CD4-positive, alpha-beta T cell (primary cell): ENCODE results near the gene ASS1. TPM values are rescaled to one million over a fixed set of nuclear protein-coding genes. Genes with fewer than 3 reads are reported as not detected.

ENCODE experiments used
- ATAC-seq: fragments of 200-7000 bp; cut with Tn5 transposase; one replicate; pipeline ENCODE4 v1.10.0; 2022; ENCODE audit warnings: mild to moderate bottlenecking; ENCODE audit not compliant: poor library complexity
- CTCF ChIA-PET: fragments of 350-600 bp; sonication (Branson Sonifier 250); formaldehyde crosslinking; loops from one replicate; lab custom pipeline; 2021; ENCODE audit warnings: antibody characterized with exemption, inconsistent platforms; lab: Charles Lee
- POLR2A ChIA-PET: fragments of 350-600 bp; sonication (Branson Sonifier 250); formaldehyde crosslinking; loops from one replicate; lab custom pipeline; 2021; ENCODE audit warnings: antibody characterized with exemption, inconsistent platforms; lab: Charles Lee
- DNase-seq, 14 experiments: peaks; one replicate each; pipeline ENCODE4 v3.0.0-alpha.2; 2013 to 2020; ENCODE audit warnings: mixed read lengths in 2 of 14
- H3K27ac ChIP-seq, 2 donors: one replicate each; pipeline versions ENCODE4 v1.5.1 to v1.7.0; 2013; ENCODE audit warnings: low read length in 2 of 2, low read depth in 1 of 2, mild to moderate bottlenecking in 1 of 2
- H3K27me3 ChIP-seq, 2 experiments: 1 replicate in 1 of 2; 2 replicates in 1 of 2; pipeline versions ENCODE4 v1.6.1 to v1.7.0; 2013; ENCODE audit warnings: low read length in 2 of 2, control low read depth in 1 of 2, mild to moderate bottlenecking in 1 of 2, moderate library complexity in 1 of 2; ENCODE audit not compliant: insufficient read depth in 2 of 2, control insufficient read depth in 1 of 2
- H3K36me3 ChIP-seq: one replicate; pipeline ENCODE4 v1.6.1; 2013; ENCODE audit warnings: low read length, control low read depth; ENCODE audit not compliant: insufficient read depth
- H3K4me1 ChIP-seq: one replicate; pipeline ENCODE4 v1.6.1; 2013; ENCODE audit warnings: low read length, control low read depth; ENCODE audit not compliant: insufficient read depth
- H3K4me3 ChIP-seq: one replicate; pipeline ENCODE4 v1.5.1; 2013; ENCODE audit warnings: mild to moderate bottlenecking, low read length, moderate library complexity
- H3K9me3 ChIP-seq, 2 experiments: 1 replicate in 1 of 2; 2 replicates in 1 of 2; pipeline versions ENCODE4 v1.6.1 to v1.7.0; 2013; ENCODE audit warnings: low read length in 2 of 2, mild to moderate bottlenecking in 2 of 2, control low read depth in 1 of 2, moderate library complexity in 1 of 2; ENCODE audit not compliant: control insufficient read depth in 1 of 2, insufficient read depth in 1 of 2
- H3K27ac Mint-ChIP-seq: one replicate; pipeline ENCODE4 v1.8.0; 2020; ENCODE audit warnings: mixed read lengths
- H3K27me3 Mint-ChIP-seq: one replicate; pipeline ENCODE4 v1.8.0; 2021; ENCODE audit warnings: mixed read lengths
- H3K36me3 Mint-ChIP-seq: one replicate; pipeline ENCODE4 v1.8.0; 2021; ENCODE audit warnings: low read depth, mixed read lengths
- H3K4me1 Mint-ChIP-seq: one replicate; pipeline ENCODE4 v1.8.0; 2021; ENCODE audit warnings: low read depth, mixed read lengths
- H3K4me3 Mint-ChIP-seq: one replicate; pipeline ENCODE4 v1.8.0; 2020; ENCODE audit warnings: mild to moderate bottlenecking, mixed read lengths
- H3K9me3 Mint-ChIP-seq: one replicate; pipeline ENCODE4 v1.8.0; 2020; ENCODE audit warnings: mixed read lengths
- intact Hi-C, 2 experiments: fragments of 100-400 bp; cut with DNase I in 1 of 2; cut with micrococcal nuclease in 1 of 2; formaldehyde crosslinking; loops; one replicate each; pipeline versions ENCODE4 v1.15.1 to v1.9.0; 2023 to 2025; cut with DNase I, micrococcal nuclease
- total RNA-seq, 174 experiments: library from RNA in 2 of 174; stranded (reverse) in 2 of 174; gene quantifications; one replicate each; pipeline ENCODE4 v1.2.3 and lab custom pipeline; 2021 to 2026
- TF ChIP-seq, protein P1 (sequence below): fragments of 200-600 bp; IDR thresholded peaks from one replicate; pipeline ENCODE4 v1.8.0; 2022; ENCODE audit warnings: antibody characterized with exemption, mild to moderate bottlenecking

The ASS1 gene
- total RNA-seq, 2 experiments from 2014 or later = not detected

DNA sequence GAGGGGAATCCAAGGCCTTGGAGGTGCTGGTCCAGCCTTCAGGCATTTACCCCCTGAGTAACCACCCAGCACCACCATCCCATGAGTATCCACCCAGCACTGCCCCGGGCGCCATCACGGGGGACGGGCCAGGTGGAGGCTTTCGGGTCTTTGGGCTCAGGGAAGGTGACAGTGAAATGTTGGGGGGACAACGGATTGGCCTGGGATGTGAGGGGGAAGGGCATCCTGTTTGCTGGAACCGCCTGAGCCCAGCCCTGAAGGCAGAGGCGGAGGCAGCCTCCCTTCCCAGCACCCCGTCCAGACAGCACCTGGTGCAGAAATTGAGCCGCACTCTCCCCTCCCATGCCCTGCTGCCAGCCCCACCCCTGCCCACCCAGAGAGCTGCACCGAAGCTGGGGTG lies 17.0 kb downstream of the ASS1 start:
- no peak overlapping the region for H3K4me3 Mint-ChIP-seq
- ChIA-PET POLR2A (no interaction called here), CTCF (interaction anchor here (1.2 kb wide), 1 partner anchor 221 kb away, joined by 3 read pairs; no protein-coding TSS in a partner anchor)
- ATAC-seq (no peak), DNase-seq (no peak)
- H3K27me3 Mint-ChIP-seq = peaks cover 33% of the 10 kb centered on the region
- no peak overlapping the region for H3K27ac ChIP-seq
- H3K4me1 ChIP-seq = peaks cover 4% of the 10 kb centered on the region
- H3K4me3 ChIP-seq = no peak overlapping the region
- no peaks in the 10 kb centered on the region for H3K36me3 Mint-ChIP-seq
- peaks cover 24 to 30% of the 10 kb centered on the region in 2 experiments for H3K27me3 ChIP-seq
- TF ChIP-seq, protein P1, sequence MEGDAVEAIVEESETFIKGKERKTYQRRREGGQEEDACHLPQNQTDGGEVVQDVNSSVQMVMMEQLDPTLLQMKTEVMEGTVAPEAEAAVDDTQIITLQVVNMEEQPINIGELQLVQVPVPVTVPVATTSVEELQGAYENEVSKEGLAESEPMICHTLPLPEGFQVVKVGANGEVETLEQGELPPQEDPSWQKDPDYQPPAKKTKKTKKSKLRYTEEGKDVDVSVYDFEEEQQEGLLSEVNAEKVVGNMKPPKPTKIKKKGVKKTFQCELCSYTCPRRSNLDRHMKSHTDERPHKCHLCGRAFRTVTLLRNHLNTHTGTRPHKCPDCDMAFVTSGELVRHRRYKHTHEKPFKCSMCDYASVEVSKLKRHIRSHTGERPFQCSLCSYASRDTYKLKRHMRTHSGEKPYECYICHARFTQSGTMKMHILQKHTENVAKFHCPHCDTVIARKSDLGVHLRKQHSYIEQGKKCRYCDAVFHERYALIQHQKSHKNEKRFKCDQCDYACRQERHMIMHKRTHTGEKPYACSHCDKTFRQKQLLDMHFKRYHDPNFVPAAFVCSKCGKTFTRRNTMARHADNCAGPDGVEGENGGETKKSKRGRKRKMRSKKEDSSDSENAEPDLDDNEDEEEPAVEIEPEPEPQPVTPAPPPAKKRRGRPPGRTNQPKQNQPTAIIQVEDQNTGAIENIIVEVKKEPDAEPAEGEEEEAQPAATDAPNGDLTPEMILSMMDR = no peak
- H3K36me3 ChIP-seq = no peaks in the 10 kb centered on the region
- H3K9me3 Mint-ChIP-seq = no peaks in the 10 kb centered on the region
- H3K4me1 Mint-ChIP-seq = no peaks in the 10 kb centered on the region
- no peak overlapping the region for H3K27ac Mint-ChIP-seq
- H3K9me3 ChIP-seq = peaks cover 0 to 13% of the 10 kb centered on the region in 2 experiments
- intact Hi-C loops = loop anchor here (1.0 to 5.0 kb wide), 5 partner anchors 221 to 586 kb away; no protein-coding TSS in a partner anchor

DNA sequence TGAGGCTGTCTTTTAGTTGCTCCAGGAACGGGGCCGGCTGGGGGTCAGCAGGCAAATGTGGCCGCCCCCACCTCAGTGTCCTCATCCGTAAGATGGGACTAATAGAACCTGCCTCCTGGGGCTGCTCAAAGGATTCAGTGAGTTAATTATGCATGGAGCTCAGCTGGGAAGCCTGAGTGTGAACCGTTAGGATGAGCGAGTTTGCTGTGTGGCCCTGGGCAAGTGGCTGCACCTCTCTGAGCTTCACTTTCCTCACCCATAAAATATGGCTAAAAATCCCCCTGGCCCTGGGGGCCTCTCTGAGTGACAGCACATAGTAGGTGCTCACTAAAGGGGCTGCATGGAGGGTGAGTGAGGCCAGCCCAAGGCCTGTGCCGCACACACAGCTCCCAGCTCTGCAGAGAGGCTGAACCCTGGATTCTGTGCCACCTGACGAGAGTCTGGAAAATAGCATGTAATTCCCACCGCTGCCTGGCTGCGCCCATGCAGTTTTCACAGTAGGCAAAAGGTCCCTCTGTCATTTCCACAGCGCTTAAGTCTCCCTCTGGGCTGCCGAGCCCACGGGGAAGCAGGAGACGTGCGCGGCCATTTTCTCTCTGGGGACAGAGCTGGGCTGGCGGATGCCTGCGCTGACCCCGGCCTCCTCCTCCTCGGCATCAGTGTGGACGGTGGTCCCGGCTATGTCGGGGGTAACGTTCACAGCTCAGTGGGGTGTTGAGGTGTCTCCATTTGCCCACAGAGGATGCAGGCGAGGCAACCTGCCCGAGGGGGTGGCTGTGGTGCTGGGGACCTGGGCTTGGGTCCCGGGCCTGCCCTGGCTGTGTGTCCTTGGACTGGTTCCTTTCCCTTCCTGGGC lies 18.2 kb downstream of the ASS1 start:
- DNase-seq = no peak
- H3K36me3 ChIP-seq = no peaks in the 10 kb centered on the region
- H3K4me3 ChIP-seq = no peak overlapping the region
- H3K27ac Mint-ChIP-seq = no peak overlapping the region
- H3K36me3 Mint-ChIP-seq = no peaks in the 10 kb centered on the region
- peaks cover 0 to 15% of the 10 kb centered on the region in 2 experiments for H3K9me3 ChIP-seq
- intact Hi-C loops = loop anchor here in 1 of 2 experiments (5.0 kb wide), 1 partner anchor 584 kb away; no protein-coding TSS in a partner anchor
- TF ChIP-seq, protein P1 = no peak
- no peaks in the 10 kb centered on the region for H3K4me1 Mint-ChIP-seq
- POLR2A ChIA-PET = no interaction called here
- no peak for ATAC-seq
- H3K27me3 ChIP-seq = peaks cover 30 to 42% of the 10 kb centered on the region in 2 experiments
- peaks cover 4% of the 10 kb centered on the region for H3K4me1 ChIP-seq
- CTCF ChIA-PET = no interaction called here
- no peak overlapping the region for H3K27ac ChIP-seq
- H3K4me3 Mint-ChIP-seq = no peak overlapping the region
- no peaks in the 10 kb centered on the region for H3K9me3 Mint-ChIP-seq
- peaks cover 40% of the 10 kb centered on the region for H3K27me3 Mint-ChIP-seq

GRCh38 chr9:130463763-130464745 lies 19.3 kb downstream of the ASS1 start:
- intact Hi-C loops = loop anchor here in 1 of 2 experiments (5.0 kb wide), 1 partner anchor 583 kb away; no protein-coding TSS in a partner anchor
- POLR2A ChIA-PET = no interaction called here
- no peaks in the 10 kb centered on the region for H3K36me3 ChIP-seq

More at GRCh38 chr9:130463763-130464745, 19.3 kb downstream of the ASS1 start:
- CTCF ChIA-PET = no interaction called here
- ATAC-seq (no peak), DNase-seq (no peak)
- Histone ChIP-seq H3K27me3 (peaks cover 31 to 46% of the 10 kb centered on the region in 2 experiments), H3K9me3 (peaks cover 0 to 10% of the 10 kb centered on the region in 2 experiments), H3K27ac (no peak overlapping the region), H3K4me1 (peaks cover 4% of the 10 kb centered on the region), H3K4me3 (no peak overlapping the region)
- H3K4me1 Mint-ChIP-seq = no peaks in the 10 kb centered on the region
- no peak overlapping the region for H3K27ac Mint-ChIP-seq
- TF ChIP-seq, protein P1 = no peak
- H3K4me3 Mint-ChIP-seq = no peak overlapping the region
- no peaks in the 10 kb centered on the region for H3K36me3 Mint-ChIP-seq
- H3K9me3 Mint-ChIP-seq = no peaks in the 10 kb centered on the region
- H3K27me3 Mint-ChIP-seq = peaks cover 47% of the 10 kb centered on the region
